OCI-LY3 (cell line): ENCODE data around the gene ZNF384.

ENCODE experiments used
- H2AFZ ChIP-seq: fragments of 200-600, 300-600 bp; shearing (Covaris generic); 2 replicates; pipeline ENCODE4 v1.6.0; 2014; ENCODE audit warnings: antibody characterized with exemption, low read depth, low read length
- H3K27ac ChIP-seq: fragments of 200-600, 300-600 bp; sonication (generic); 2 replicates; pipeline ENCODE4 v1.5.1; 2014; ENCODE audit warnings: mild to moderate bottlenecking, low read length, moderate library complexity, mixed read lengths
- H3K27me3 ChIP-seq: fragments of 200-600, 300-600 bp; sonication (generic); 2 replicates; pipeline ENCODE4 v1.6.1; 2014; ENCODE audit warnings: low read depth, low read length, mixed read lengths
- H3K36me3 ChIP-seq: fragments of 200-600, 300-600 bp; sonication (generic); replicated peaks from 2 replicates; pipeline ENCODE3; 2014; ENCODE audit warnings: low read depth, low read length, mixed read lengths
- H3K4me1 ChIP-seq: fragments of 300-600, 200-600 bp; sonication (generic); 2 replicates; pipeline ENCODE4 v1.6.1; 2014; ENCODE audit warnings: low read length, mixed read lengths
- H3K4me2 ChIP-seq: fragments of 200-600, 300-600 bp; sonication (generic); 2 replicates; pipeline ENCODE4 v1.6.1; 2014; ENCODE audit warnings: low read length, mixed read lengths
- H3K4me3 ChIP-seq: fragments of 300-600, 200-600 bp; sonication (generic); 2 replicates; pipeline ENCODE4 v1.5.1; 2014; ENCODE audit warnings: antibody characterized with exemption, mild to moderate bottlenecking, low read length, moderate library complexity
- H3K79me2 ChIP-seq: fragments of 300-600, 200-600 bp; shearing (Covaris generic); 2 replicates; pipeline ENCODE4 v1.6.1; 2014; ENCODE audit warnings: mild to moderate bottlenecking, low read length, mixed read lengths
- H3K9ac ChIP-seq: fragments of 300-600, 200-600 bp; shearing (Covaris generic); 2 replicates; pipeline ENCODE4 v1.6.0; 2014; ENCODE audit warnings: mild to moderate bottlenecking, low read length, moderate library complexity
- H3K9me3 ChIP-seq: fragments of 200-600, 300-600 bp; shearing (Covaris generic); 2 replicates; pipeline ENCODE4 v1.6.1; 2014; ENCODE audit warnings: low read length, mixed read lengths; ENCODE audit not compliant: insufficient read depth
- H4K20me1 ChIP-seq: fragments of 200-600, 300-600 bp; sonication (generic); 2 replicates; pipeline ENCODE4 v1.6.1; 2016; ENCODE audit warnings: low read length, mixed read lengths; ENCODE audit not compliant: insufficient read depth
- CTCF ChIP-seq: fragments of 200-600, 300-600 bp; sonication (generic); IDR thresholded peaks from 2 replicates; pipeline ENCODE4 v1.5.1; 2014; ENCODE audit warnings: antibody characterized with exemption, low read length, low read depth
- EZH2phosphoT487 ChIP-seq: fragments of 200-600 bp; shearing (Covaris generic); IDR thresholded peaks from 2 replicates; pipeline ENCODE4 v1.6.1; 2018; ENCODE audit warnings: antibody characterized with exemption, mixed run types, low read depth

The ZNF384 gene

DNA sequence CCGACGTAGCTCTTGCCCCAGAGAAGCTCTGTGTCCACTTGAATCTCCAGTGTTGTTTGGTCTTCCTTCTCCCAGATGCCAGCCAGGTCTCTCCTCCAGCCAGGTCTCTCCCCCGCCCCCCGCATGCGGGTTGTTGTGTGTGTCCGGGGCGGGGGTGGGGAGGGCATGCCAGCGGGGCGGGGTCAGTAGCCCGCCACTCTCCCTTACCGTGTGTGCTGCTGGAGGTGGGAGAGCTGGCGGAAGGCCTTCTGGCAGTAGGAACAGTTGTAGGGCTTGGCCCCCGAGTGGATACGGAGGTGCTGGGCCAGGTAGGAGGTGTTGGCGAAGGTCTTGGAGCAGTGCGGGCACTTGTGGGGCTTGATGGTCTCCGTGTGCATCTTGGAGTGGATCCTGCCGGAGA, 17.0 kb downstream of the ZNF384 start:
- Histone ChIP-seq H2AFZ (no peak overlapping the region), H3K4me2 (no peak overlapping the region), H3K9ac (no peak overlapping the region), H3K36me3 (peaks cover 83% of the 10 kb centered on the region), H3K4me3 (no peak overlapping the region), H3K9me3 (no peaks in the 10 kb centered on the region), H3K27me3 (no peaks in the 10 kb centered on the region), H4K20me1 (no peaks in the 10 kb centered on the region), H3K4me1 (no peaks in the 10 kb centered on the region), H3K79me2 (peaks cover 4% of the 10 kb centered on the region; the same call in 1 of the 2 replicates), H3K27ac (no peak overlapping the region)
- TF ChIP-seq EZH2phosphoT487 = no peak
- no peak for TF ChIP-seq CTCF

DNA sequence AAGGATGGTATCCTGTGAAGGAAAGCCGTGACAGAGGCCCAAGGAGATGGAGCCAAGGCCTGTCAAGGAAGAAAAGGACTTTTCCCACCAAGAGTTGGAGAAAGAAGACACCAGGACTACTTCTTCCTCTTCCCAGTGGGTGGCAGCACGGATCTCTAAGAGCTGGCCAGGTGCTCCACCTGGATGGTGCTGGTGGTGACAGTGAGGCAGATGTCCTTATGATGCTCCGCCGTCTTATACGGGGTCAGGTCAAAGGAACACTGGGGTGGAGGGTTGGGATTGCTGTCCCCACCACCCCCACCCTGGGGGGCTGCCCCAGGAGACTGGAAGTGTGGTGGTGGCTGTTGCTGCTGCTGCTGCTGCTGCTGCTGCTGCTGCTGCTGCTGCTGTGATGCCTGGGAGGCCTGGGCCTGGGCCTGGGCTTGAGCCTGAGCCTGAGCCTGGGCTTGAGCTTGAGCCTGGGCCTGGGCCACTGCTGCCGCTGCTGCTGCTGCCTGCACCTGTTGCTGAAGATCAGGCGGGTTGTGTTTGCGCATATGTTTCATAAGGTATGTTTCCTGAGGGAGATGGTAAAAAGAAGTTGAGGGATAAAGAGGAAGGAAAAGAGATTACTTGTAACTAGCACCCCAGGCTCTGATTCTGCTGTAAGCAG, 21.5 kb downstream of the ZNF384 start:
- Histone ChIP-seq H3K9ac (no peak overlapping the region), H3K4me3 (no peak overlapping the region), H3K27ac (no peak overlapping the region), H3K4me1 (peaks cover 6% of the 10 kb centered on the region), H3K79me2 (peaks cover under 1% of the 10 kb centered on the region; the same call in 1 of the 2 replicates), H4K20me1 (no peaks in the 10 kb centered on the region), H2AFZ (no peak overlapping the region), H3K27me3 (no peaks in the 10 kb centered on the region), H3K36me3 (peaks cover 51% of the 10 kb centered on the region), H3K4me2 (no peak overlapping the region), H3K9me3 (no peaks in the 10 kb centered on the region)
- TF ChIP-seq EZH2phosphoT487 (no peak), CTCF (peak; percentile 47)

GRCh38 chr12:6666211-6666610, 23.0 kb downstream of the ZNF384 start:
- H3K4me1 ChIP-seq = peaks cover 14% of the 10 kb centered on the region
- H3K9me3 ChIP-seq = no peaks in the 10 kb centered on the region
- TF ChIP-seq EZH2phosphoT487 (no peak), CTCF (no peak)
- no peak overlapping the region for H3K4me3 ChIP-seq
- no peaks in the 10 kb centered on the region for H4K20me1 ChIP-seq
- no peak overlapping the region for H3K9ac ChIP-seq
- H3K4me2 ChIP-seq = no peak overlapping the region
- H3K27me3 ChIP-seq = no peaks in the 10 kb centered on the region
- peaks cover 37% of the 10 kb centered on the region for H3K36me3 ChIP-seq
- no peak overlapping the region for H3K27ac ChIP-seq
- H3K79me2 ChIP-seq = peaks cover 9% of the 10 kb centered on the region
- H2AFZ ChIP-seq = no peak overlapping the region

DNA sequence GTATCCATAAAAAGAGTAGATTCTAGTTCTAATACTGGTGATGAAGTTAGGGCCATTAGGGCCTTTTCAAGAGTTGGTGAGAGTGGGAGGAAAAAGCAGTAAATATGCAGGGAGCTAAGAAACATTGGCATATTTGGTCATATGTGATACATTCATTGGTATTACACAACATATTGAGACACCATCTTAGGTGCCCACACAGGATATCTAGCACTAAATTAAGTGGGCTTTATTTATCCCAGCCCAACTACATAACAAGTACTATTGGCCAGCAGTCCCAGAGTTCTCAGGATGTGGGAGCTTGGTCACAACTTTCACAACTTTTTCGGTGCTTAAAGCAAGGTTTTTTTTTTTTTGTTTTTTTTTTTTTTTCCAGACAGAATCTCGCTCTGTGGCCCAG, 24.3 kb downstream of the ZNF384 start:
- Histone ChIP-seq H3K27ac (no peak overlapping the region), H3K36me3 (peaks cover 27% of the 10 kb centered on the region), H2AFZ (no peak overlapping the region), H3K9me3 (no peaks in the 10 kb centered on the region), H4K20me1 (no peaks in the 10 kb centered on the region), H3K4me1 (peaks cover 14% of the 10 kb centered on the region), H3K79me2 (peaks cover 9% of the 10 kb centered on the region), H3K4me3 (no peak overlapping the region), H3K9ac (no peak overlapping the region), H3K27me3 (no peaks in the 10 kb centered on the region), H3K4me2 (no peak overlapping the region)
- TF ChIP-seq CTCF (no peak), EZH2phosphoT487 (no peak)
